Measurements from ENCODE around the gene OR5M8.

DNA sequence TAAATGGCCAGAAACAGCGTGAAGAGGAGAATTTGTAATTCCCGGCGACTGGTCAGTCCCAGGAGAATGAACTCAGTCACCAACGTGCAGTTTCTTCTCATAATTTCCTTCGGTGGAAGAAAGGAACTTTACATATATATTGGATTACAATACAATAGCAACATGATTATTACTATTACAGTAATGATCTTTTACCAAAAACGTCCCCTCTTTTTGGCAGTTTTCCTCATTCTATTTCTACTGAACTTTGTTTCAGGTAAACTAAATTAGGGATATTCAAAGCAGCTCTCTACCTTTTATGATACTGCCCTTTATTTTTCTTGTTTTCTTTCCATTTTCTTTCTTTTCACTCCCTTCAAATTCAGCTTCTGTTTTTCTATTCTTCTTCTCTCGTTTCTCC is at the start of gene OR5M8:
- TF ChIP-seq, protein P1, sequence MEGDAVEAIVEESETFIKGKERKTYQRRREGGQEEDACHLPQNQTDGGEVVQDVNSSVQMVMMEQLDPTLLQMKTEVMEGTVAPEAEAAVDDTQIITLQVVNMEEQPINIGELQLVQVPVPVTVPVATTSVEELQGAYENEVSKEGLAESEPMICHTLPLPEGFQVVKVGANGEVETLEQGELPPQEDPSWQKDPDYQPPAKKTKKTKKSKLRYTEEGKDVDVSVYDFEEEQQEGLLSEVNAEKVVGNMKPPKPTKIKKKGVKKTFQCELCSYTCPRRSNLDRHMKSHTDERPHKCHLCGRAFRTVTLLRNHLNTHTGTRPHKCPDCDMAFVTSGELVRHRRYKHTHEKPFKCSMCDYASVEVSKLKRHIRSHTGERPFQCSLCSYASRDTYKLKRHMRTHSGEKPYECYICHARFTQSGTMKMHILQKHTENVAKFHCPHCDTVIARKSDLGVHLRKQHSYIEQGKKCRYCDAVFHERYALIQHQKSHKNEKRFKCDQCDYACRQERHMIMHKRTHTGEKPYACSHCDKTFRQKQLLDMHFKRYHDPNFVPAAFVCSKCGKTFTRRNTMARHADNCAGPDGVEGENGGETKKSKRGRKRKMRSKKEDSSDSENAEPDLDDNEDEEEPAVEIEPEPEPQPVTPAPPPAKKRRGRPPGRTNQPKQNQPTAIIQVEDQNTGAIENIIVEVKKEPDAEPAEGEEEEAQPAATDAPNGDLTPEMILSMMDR (conservative IDR thresholded peaks at IDR 0.05; ENCODE audit: low read depth, low read length) = no peak
- TF ChIP-seq EZH2 (IDR thresholded peaks at IDR 0.05; ENCODE audit: borderline replicate concordance, low read depth, low read length, poor library complexity, severe bottlenecking) = no peak
